ENCODE data around the gene RORC. TPM values are rescaled to one million over a fixed set of nuclear protein-coding genes. Genes with fewer than 3 reads are reported as not detected.

The RORC gene
- total RNA-seq, 1 donor from 2014 or later: not detected

DNA sequence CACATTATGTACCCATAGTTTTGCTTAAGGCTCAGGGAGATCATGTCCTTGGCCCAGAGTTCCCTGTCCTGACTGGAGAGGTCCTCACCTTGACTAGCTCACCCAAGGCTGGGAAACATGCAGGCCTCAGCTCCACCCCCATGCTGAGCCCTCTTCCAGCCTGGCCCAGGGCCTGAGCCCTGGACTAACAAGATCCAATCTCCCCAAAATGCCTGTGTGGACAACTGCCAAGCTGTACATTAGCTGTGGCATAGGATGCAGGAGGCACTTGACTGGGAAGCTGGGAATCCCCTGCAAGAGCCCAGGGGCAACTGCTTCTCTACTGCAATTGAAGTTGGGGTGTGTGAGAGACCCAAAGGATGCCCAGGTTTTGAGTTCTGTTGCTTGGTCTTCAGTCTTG is 28.4 kb downstream of the RORC start:
- no peak for DNase-seq (ENCODE audit: low spot score in 2 of 2, unreplicated experiment in 2 of 2)
- H3K27me3 Mint-ChIP-seq (ENCODE audit: low read depth): peaks cover 63% of the 10 kb centered on the region
- no peaks in the 10 kb centered on the region for H3K9me3 Mint-ChIP-seq

DNA sequence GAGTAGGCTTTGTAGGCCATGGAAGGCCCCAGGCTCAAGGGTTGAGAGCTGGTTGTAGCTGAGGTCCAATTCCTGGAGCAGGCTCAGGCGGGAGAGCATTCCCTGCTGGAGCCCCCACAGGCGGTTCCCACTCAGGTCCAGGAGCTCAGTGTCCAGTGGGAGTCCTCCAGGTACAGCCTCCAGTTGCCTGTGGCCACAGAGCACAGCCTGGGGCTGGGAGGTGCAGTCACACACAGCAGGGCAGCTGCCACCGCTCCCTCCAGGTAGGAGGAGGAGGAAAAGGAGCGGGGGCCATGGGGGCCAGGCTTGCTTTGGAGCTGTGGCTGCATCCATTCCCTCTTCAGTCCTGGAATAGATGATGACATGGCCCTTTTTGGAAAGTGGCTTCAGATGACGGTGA is 29.2 kb downstream of the RORC start:
- Mint-ChIP-seq H3K4me3 (no peak overlapping the region), H3K9me3 (no peaks in the 10 kb centered on the region), H3K27me3 (ENCODE audit: low read depth) (peaks cover 58% of the 10 kb centered on the region), H3K36me3 (no peaks in the 10 kb centered on the region), H3K4me1 (peaks cover 2% of the 10 kb centered on the region), H3K27ac (no peak overlapping the region)
- DNase-seq (ENCODE audit: low spot score in 2 of 2, unreplicated experiment in 2 of 2): no peak
- TF ChIP-seq, protein P1, sequence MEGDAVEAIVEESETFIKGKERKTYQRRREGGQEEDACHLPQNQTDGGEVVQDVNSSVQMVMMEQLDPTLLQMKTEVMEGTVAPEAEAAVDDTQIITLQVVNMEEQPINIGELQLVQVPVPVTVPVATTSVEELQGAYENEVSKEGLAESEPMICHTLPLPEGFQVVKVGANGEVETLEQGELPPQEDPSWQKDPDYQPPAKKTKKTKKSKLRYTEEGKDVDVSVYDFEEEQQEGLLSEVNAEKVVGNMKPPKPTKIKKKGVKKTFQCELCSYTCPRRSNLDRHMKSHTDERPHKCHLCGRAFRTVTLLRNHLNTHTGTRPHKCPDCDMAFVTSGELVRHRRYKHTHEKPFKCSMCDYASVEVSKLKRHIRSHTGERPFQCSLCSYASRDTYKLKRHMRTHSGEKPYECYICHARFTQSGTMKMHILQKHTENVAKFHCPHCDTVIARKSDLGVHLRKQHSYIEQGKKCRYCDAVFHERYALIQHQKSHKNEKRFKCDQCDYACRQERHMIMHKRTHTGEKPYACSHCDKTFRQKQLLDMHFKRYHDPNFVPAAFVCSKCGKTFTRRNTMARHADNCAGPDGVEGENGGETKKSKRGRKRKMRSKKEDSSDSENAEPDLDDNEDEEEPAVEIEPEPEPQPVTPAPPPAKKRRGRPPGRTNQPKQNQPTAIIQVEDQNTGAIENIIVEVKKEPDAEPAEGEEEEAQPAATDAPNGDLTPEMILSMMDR (IDR thresholded peaks at IDR 0.05; ENCODE audit: unreplicated experiment): no peak

More for the DNA sequence above, 28.4 kb downstream of the RORC start:
- Mint-ChIP-seq H3K4me1 (peaks cover 2% of the 10 kb centered on the region), H3K36me3 (no peaks in the 10 kb centered on the region), H3K27ac (no peak overlapping the region), H3K4me3 (no peak overlapping the region)
- TF ChIP-seq, protein P1 (IDR thresholded peaks at IDR 0.05; ENCODE audit: unreplicated experiment): no peak

DNA sequence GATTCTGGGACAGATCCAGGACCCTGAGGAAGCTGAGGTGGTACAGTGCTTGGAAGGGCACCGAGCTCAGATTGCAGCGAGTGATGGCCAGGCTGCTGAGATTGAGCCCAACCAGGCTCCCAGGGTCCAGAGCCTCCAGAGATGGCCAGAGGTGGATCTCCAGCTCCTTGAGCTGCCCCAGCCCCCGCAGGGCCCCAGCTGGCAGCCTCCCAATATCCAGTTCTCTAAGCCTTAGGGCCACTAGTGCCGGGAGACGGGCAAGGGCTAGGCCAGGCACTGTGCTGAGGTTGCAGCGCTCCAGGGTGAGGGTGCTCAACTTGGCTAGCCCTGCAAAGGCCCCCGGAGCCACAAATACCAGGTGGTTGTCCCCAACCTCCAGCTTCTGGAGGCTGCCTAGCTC is 29.8 kb downstream of the RORC start:
- H3K9me3 Mint-ChIP-seq: no peaks in the 10 kb centered on the region
- peaks cover 2% of the 10 kb centered on the region for H3K4me1 Mint-ChIP-seq
- no peak overlapping the region for H3K4me3 Mint-ChIP-seq
- H3K27me3 Mint-ChIP-seq (ENCODE audit: low read depth): peaks cover 58% of the 10 kb centered on the region
- H3K36me3 Mint-ChIP-seq: no peaks in the 10 kb centered on the region
- no peak for DNase-seq (ENCODE audit: low spot score in 2 of 2, unreplicated experiment in 2 of 2)
- H3K27ac Mint-ChIP-seq: no peak overlapping the region
- TF ChIP-seq, protein P1 (IDR thresholded peaks at IDR 0.05; ENCODE audit: unreplicated experiment): no peak

DNA sequence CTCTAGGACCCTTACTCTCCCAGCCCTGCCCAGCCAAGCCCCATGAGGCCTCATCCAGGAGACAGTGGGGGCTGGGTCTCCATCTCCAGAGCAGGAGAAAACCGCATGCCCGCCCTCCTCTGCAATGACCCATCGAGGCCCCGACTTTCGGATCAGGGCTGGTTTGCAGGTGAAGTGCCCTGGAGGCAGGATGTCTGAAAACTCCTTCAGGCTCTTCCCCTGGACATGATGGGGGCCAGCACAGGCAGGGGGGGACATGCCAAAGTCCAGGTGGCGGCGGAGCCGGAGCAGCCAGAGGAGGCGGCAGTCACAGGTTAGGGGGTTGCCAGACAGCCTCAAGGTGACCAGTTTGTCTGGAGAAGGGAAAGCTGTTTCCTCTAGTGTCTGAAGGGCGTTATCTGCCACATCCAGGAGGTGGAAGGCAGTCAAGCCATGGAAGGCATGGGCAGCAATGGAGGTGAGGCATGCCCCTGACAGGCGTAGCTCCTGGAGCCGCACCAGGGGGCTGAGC is 30.2 kb downstream of the RORC start:
- H3K9me3 Mint-ChIP-seq: no peaks in the 10 kb centered on the region
- no peak overlapping the region for H3K4me3 Mint-ChIP-seq
- H3K27ac Mint-ChIP-seq: no peak overlapping the region
- TF ChIP-seq, protein P1 (IDR thresholded peaks at IDR 0.05; ENCODE audit: unreplicated experiment): no peak
- peaks cover 2% of the 10 kb centered on the region for H3K4me1 Mint-ChIP-seq
- no peaks in the 10 kb centered on the region for H3K36me3 Mint-ChIP-seq
- no peak for DNase-seq (ENCODE audit: low spot score in 2 of 2, unreplicated experiment in 2 of 2)
- peaks cover 59% of the 10 kb centered on the region for H3K27me3 Mint-ChIP-seq (ENCODE audit: low read depth)

DNA sequence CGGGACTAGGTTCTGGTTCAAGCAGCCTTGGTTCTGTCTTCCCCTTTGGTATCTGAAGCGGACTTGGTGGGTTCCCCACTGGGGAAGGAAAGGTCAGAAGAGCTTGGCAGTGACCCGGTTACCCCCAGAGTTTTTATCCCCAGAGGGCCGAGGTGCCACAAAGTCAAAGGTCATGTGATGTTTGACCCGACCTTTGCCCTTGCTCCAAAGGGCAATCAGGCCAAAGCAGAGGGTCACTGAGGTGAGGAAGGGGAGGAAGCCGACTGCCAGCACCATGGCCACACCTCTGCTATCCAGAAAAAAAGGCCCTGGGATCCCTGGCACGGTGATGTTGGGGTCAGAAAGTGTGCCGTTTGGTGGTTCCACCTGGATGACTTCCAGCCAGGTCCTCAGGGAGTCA is 30.8 kb downstream of the RORC start:
- Mint-ChIP-seq H3K36me3 (no peaks in the 10 kb centered on the region), H3K4me3 (no peak overlapping the region), H3K4me1 (peaks cover 2% of the 10 kb centered on the region), H3K27me3 (ENCODE audit: low read depth) (peaks cover 60% of the 10 kb centered on the region), H3K27ac (no peak overlapping the region), H3K9me3 (no peaks in the 10 kb centered on the region)
- no peak for DNase-seq (ENCODE audit: low spot score in 2 of 2, unreplicated experiment in 2 of 2)
- TF ChIP-seq, protein P1 (IDR thresholded peaks at IDR 0.05; ENCODE audit: unreplicated experiment): no peak
